B cell (primary cell): ENCODE measurements around the gene MAG. TPM values are rescaled to one million over a fixed set of nuclear protein-coding genes. Genes with fewer than 3 reads are reported as not detected.

Experiments used
- ATAC-seq: fragments of 200-7000 bp; cut with Tn5 transposase; one replicate; pipeline ENCODE4 v1.10.0; 2021; ENCODE audit warnings: low read depth, mild to moderate bottlenecking, moderate number of reproducible peaks, moderate library complexity
- CTCF ChIA-PET: fragments of 350-600 bp; sonication (Branson Sonifier 250); formaldehyde crosslinking; loops from one replicate; lab custom pipeline; 2021; ENCODE audit warnings: antibody characterized with exemption, inconsistent platforms; lab: Charles Lee
- POLR2A ChIA-PET: fragments of 350-600 bp; sonication (Branson Sonifier 250); formaldehyde crosslinking; loops from one replicate; lab custom pipeline; 2021; ENCODE audit warnings: antibody characterized with exemption; lab: Charles Lee
- DNase-seq: peaks from one replicate; pipeline ENCODE4 v3.0.0; 2013
- H2AFZ ChIP-seq: 2 replicates; pipeline ENCODE4 v1.6.1; 2012; ENCODE audit warnings: mild to moderate bottlenecking, low read depth, low read length; ENCODE audit not compliant: insufficient read depth, poor library complexity, severe bottlenecking
- H3K27ac ChIP-seq, 2 donors: 1 replicate in 1 of 2; 2 replicates in 1 of 2; pipeline ENCODE4 v1.5.1; 2012 to 2013; ENCODE audit warnings: low read length in 2 of 2, mild to moderate bottlenecking in 2 of 2, moderate library complexity in 1 of 2
- H3K27me3 ChIP-seq, 4 experiments: fragments of 200-600 bp in 1 of 4; sonication (generic) in 1 of 4; replicated peaks in 1 of 4; 1 replicate in 2 of 4; 2 replicates in 2 of 4; pipeline versions ENCODE4 v1.6.1 to v1.7.0; 2013 to 2016; ENCODE audit warnings: low read length in 3 of 4, mild to moderate bottlenecking in 2 of 4, mixed read lengths in 1 of 4, moderate library complexity in 1 of 4; ENCODE audit not compliant: insufficient read depth in 4 of 4, control insufficient read depth in 3 of 4; ENCODE audit errors: control extremely low read depth in 1 of 4
- H3K36me3 ChIP-seq, 2 experiments: replicated peaks in 1 of 2; 1 replicate in 1 of 2; 2 replicates in 1 of 2; pipeline versions ENCODE4 v1.6.1 to v1.7.1; 2013; ENCODE audit warnings: low read length in 1 of 2; ENCODE audit not compliant: insufficient read depth in 2 of 2, control insufficient read depth in 1 of 2; ENCODE audit errors: control extremely low read depth in 1 of 2, extremely low read depth in 1 of 2
- H3K4me1 ChIP-seq, 2 donors: fragments of 200-600 bp in 1 of 2; sonication (generic) in 1 of 2; 1 replicate in 1 of 2; 2 replicates in 1 of 2; pipeline versions ENCODE4 v1.5.1 to v1.6.1; 2013 to 2017; ENCODE audit warnings: low read length in 2 of 2; ENCODE audit not compliant: control insufficient read depth in 2 of 2, insufficient read depth in 2 of 2
- H3K4me2 ChIP-seq: replicated peaks from 2 replicates; pipeline ENCODE3; 2012; ENCODE audit warnings: mild to moderate bottlenecking, low read depth, low read length; ENCODE audit not compliant: poor library complexity, severe bottlenecking
- H3K4me3 ChIP-seq, 5 experiments: fragments of 200-600 bp in 1 of 5; sonication (generic) in 1 of 5; 1 replicate in 3 of 5; 2 replicates in 2 of 5; pipeline versions ENCODE4 v1.5.1 to v1.7.0; 2011 to 2016; ENCODE audit warnings: low read length in 4 of 5, mild to moderate bottlenecking in 4 of 5, low read depth in 2 of 5, control low read depth in 1 of 5, moderate library complexity in 1 of 5; ENCODE audit not compliant: insufficient read depth in 1 of 5; ENCODE audit errors: control extremely low read depth in 1 of 5, extremely low read depth in 1 of 5
- H3K79me2 ChIP-seq: fragments of 200-600 bp; sonication (generic); one replicate; pipeline ENCODE4 v1.6.0; 2016; ENCODE audit warnings: low read length; ENCODE audit not compliant: control insufficient read depth, insufficient read depth
- H3K9ac ChIP-seq: fragments of 200-600 bp; sonication (generic); 2 replicates; pipeline ENCODE4 v1.6.1; 2017; ENCODE audit warnings: mild to moderate bottlenecking, low read length, moderate library complexity
- H3K9me3 ChIP-seq, 3 donors: one replicate each; pipeline versions ENCODE4 v1.6.1 to v1.7.1; 2013; ENCODE audit warnings: low read length in 2 of 3; ENCODE audit not compliant: control insufficient read depth in 2 of 3, insufficient read depth in 1 of 3; ENCODE audit errors: control extremely low read depth in 1 of 3
- H4K20me1 ChIP-seq: 2 replicates; pipeline ENCODE4 v1.6.0; 2012; ENCODE audit warnings: mild to moderate bottlenecking, low read length; ENCODE audit not compliant: insufficient read depth, control insufficient read depth, poor library complexity, severe bottlenecking
- H3K27ac Mint-ChIP-seq: one replicate; pipeline ENCODE4 v1.8.0; 2021; ENCODE audit warnings: mixed read lengths
- H3K27me3 Mint-ChIP-seq: one replicate; pipeline ENCODE4 v1.8.0; 2021; ENCODE audit warnings: mixed read lengths
- H3K4me1 Mint-ChIP-seq: one replicate; pipeline ENCODE4 v1.8.0; 2021; ENCODE audit warnings: mixed read lengths
- H3K4me3 Mint-ChIP-seq: one replicate; pipeline ENCODE4 v1.8.0; 2021; ENCODE audit warnings: mixed read lengths
- H3K9me3 Mint-ChIP-seq: one replicate; pipeline ENCODE4 v1.8.0; 2022; ENCODE audit warnings: mixed read lengths; ENCODE audit not compliant: insufficient read depth
- EZH2 ChIP-seq: IDR thresholded peaks from 2 replicates; pipeline ENCODE4 v1.6.1; 2012; ENCODE audit warnings: borderline replicate concordance, low read depth, mild to moderate bottlenecking, moderate library complexity, low read length; ENCODE audit not compliant: insufficient read depth, poor library complexity, severe bottlenecking
- WGBS: methylation state at CpG from one replicate; pipeline ENCODE4 v1.1.5; 2013; ENCODE audit warnings: missing lambda C conversion rate; ENCODE audit not compliant: insufficient coverage; 5-methylcytosine and 5-hydroxymethylcytosine counted together
- intact Hi-C: fragments of 100-400 bp; cut with micrococcal nuclease; formaldehyde crosslinking; loops from one replicate; pipeline ENCODE4 v1.10.0; 2022
- polyA plus RNA-seq: library from polyadenylated mRNA; depleted of rRNA; stranded (reverse); fragments of >200 nt; gene quantifications from 2 replicates; pipeline ENCODE4 v1.2.3, GENCODE V29; 2012
- total RNA-seq, 2 donors: library from RNA; stranded (reverse); fragments of 120-200 nt in 1 of 2; gene quantifications; 1 replicate in 1 of 2; 2 replicates in 1 of 2; pipeline versions ENCODE4 v1.2.3 to v1.2.4, GENCODE V29; 2013 to 2022
- TF ChIP-seq, protein P1 (sequence below): fragments of 200-600 bp; IDR thresholded peaks from one replicate; pipeline ENCODE4 v1.8.0; 2022; ENCODE audit warnings: antibody characterized with exemption, mild to moderate bottlenecking

MAG gene
- total and polyA plus RNA-seq, 2 donors (not counting 1 experiment from before 2014, with no cell fraction given): 0.12 to 0.58 TPM

DNA sequence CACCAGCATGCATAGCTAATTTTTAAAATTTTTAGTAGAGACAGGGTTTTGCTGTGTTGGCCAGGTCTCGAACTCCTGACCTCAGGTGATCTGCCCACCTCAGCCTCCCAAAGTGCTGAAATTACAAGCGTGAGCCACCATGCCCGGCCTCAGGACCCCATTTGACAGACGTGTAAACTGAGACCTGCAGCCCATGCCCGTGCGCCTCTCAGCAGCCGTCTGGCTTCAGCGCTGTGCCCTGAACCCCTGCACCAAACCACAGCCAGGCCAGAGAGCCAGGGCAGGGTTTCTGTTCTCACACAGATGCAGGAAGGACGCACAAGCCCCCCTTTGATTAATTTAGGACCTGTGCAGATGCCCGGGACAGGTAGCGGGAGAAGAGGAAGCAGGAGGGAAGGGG, 48.5 kb downstream of the MAG start:
- Histone ChIP-seq H3K27me3 (no peaks in the 10 kb centered on the region), H3K27ac (no peak overlapping the region), H3K9ac (no peak overlapping the region), H3K36me3 (peaks cover 7 to 93% of the 10 kb centered on the region in 2 experiments), H3K4me1 (peaks cover 72 to 91% of the 10 kb centered on the region in 2 donors), H3K9me3 (no peaks in the 10 kb centered on the region), H3K79me2 (peaks cover 55% of the 10 kb centered on the region), H3K4me2 (no peak overlapping the region), H3K4me3 (no peak overlapping the region), H2AFZ (no peak overlapping the region), H4K20me1 (peaks cover 100% of the 10 kb centered on the region)
- DNase-seq: no peak
- H3K4me1 Mint-ChIP-seq: peaks cover 76% of the 10 kb centered on the region
- TF ChIP-seq, protein P1, sequence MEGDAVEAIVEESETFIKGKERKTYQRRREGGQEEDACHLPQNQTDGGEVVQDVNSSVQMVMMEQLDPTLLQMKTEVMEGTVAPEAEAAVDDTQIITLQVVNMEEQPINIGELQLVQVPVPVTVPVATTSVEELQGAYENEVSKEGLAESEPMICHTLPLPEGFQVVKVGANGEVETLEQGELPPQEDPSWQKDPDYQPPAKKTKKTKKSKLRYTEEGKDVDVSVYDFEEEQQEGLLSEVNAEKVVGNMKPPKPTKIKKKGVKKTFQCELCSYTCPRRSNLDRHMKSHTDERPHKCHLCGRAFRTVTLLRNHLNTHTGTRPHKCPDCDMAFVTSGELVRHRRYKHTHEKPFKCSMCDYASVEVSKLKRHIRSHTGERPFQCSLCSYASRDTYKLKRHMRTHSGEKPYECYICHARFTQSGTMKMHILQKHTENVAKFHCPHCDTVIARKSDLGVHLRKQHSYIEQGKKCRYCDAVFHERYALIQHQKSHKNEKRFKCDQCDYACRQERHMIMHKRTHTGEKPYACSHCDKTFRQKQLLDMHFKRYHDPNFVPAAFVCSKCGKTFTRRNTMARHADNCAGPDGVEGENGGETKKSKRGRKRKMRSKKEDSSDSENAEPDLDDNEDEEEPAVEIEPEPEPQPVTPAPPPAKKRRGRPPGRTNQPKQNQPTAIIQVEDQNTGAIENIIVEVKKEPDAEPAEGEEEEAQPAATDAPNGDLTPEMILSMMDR: no peak
- TF ChIP-seq EZH2: no peak
- POLR2A ChIA-PET: no interaction called here
- 96% methylated on average over 8 of the region's 11 CpGs for WGBS
- H3K4me3 Mint-ChIP-seq: no peak overlapping the region
- CTCF ChIA-PET: interaction anchor here (0.7 to 1.7 kb wide), 2 partner anchors 13 to 23 kb away, joined by 3 to 7 read pairs; no protein-coding TSS in a partner anchor
- H3K9me3 Mint-ChIP-seq: no peaks in the 10 kb centered on the region
- H3K27me3 Mint-ChIP-seq: no peaks in the 10 kb centered on the region
- intact Hi-C loops: loop anchor here (10.0 kb wide), 1 partner anchor 374 kb away; the partner anchor contains the start of gene KMT2B
- peak overlapping the region; percentile 41 for H3K27ac Mint-ChIP-seq
- ATAC-seq: no peak

DNA sequence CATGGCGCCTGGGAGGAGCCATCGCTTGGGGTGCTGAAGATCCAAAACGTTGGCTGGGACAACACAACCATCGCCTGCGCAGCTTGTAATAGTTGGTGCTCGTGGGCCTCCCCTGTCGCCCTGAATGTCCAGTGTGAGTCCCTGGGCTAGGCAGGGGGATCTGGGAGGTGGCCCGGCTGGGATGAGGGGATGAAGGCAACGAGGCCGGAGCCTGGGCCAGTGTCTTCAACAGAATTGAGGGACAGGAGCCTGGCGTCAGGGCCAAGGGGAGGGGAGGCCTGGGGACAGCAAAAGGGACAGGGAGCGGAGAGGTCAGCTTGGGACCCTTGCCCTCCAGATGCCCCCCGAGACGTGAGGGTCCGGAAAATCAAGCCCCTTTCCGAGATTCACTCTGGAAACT, 49.0 kb downstream of the MAG start:
- peak overlapping the region; percentile 83 for H3K27ac Mint-ChIP-seq
- Histone ChIP-seq H3K9ac (no peak overlapping the region), H3K27ac (peak overlapping the region in 1 of 2 donors; percentile 32), H4K20me1 (peaks cover 100% of the 10 kb centered on the region), H3K4me3 (no peak overlapping the region), H3K9me3 (no peaks in the 10 kb centered on the region), H3K36me3 (peaks cover 7 to 93% of the 10 kb centered on the region in 2 experiments), H3K79me2 (peaks cover 49% of the 10 kb centered on the region), H2AFZ (no peak overlapping the region), H3K4me1 (peaks cover 72 to 91% of the 10 kb centered on the region in 2 donors), H3K4me2 (no peak overlapping the region), H3K27me3 (no peaks in the 10 kb centered on the region)
- H3K27me3 Mint-ChIP-seq: no peaks in the 10 kb centered on the region
- POLR2A ChIA-PET: no interaction called here
- TF ChIP-seq, protein P1: no peak
- TF ChIP-seq EZH2: no peak
- H3K9me3 Mint-ChIP-seq: no peaks in the 10 kb centered on the region
- CTCF ChIA-PET: interaction anchor here (0.7 to 1.1 kb wide), 2 partner anchors 12 to 345 kb away, joined by 3 read pairs; no protein-coding TSS in a partner anchor
- DNase-seq (no peak), ATAC-seq (no peak)
- peaks cover 76% of the 10 kb centered on the region for H3K4me1 Mint-ChIP-seq
- H3K4me3 Mint-ChIP-seq: no peak overlapping the region
- 97% methylated on average over 14 of the region's 16 CpGs for WGBS
- intact Hi-C loops: loop anchor here (10.0 kb wide), 1 partner anchor 374 kb away; the partner anchor contains the start of gene KMT2B
